Psoas muscle (tissue), 8 donors: ENCODE measurements around the gene SFRP2. TPM values are rescaled to one million over a fixed set of nuclear protein-coding genes. Genes with fewer than 3 reads are reported as not detected.

Experiments
- ATAC-seq, 4 donors: fragments of 200-7000 bp; cut with Tn5 transposase; one replicate each; pipeline ENCODE4 v1.9.1; 2020; ENCODE audit warnings: moderate library complexity in 3 of 4, mild to moderate bottlenecking in 2 of 4
- DNase-seq, 2 donors: peaks; one replicate each; pipeline ENCODE4 v3.0.0-alpha.2; 2020
- H3K27ac ChIP-seq: fragments of 200-600 bp; one replicate; pipeline ENCODE4 v1.8.0; 2022
- H3K27me3 ChIP-seq, 3 donors: fragments of 200-600 bp in 1 of 3; one replicate each; pipeline versions ENCODE4 v1.6.1 to v1.8.0; 2013 to 2022; ENCODE audit warnings: low read length in 2 of 3, mild to moderate bottlenecking in 2 of 3, moderate library complexity in 1 of 3; ENCODE audit not compliant: insufficient read depth in 3 of 3
- H3K36me3 ChIP-seq, 2 donors: fragments of 200-600 bp in 1 of 2; one replicate each; pipeline versions ENCODE4 v1.6.1 to v1.8.0; 2013 to 2022; ENCODE audit warnings: low read depth in 1 of 2, mild to moderate bottlenecking in 1 of 2, moderate library complexity in 1 of 2; ENCODE audit not compliant: insufficient read depth in 1 of 2
- H3K4me1 ChIP-seq: fragments of 200-600 bp; one replicate; pipeline ENCODE4 v1.8.0; 2022
- H3K4me3 ChIP-seq: fragments of 200-600 bp; one replicate; pipeline ENCODE4 v1.8.0; 2022; ENCODE audit warnings: mild to moderate bottlenecking
- H3K9me3 ChIP-seq: fragments of 200-600 bp; one replicate; pipeline ENCODE4 v1.8.0; 2022
- WGBS, 3 donors: extraction: QIAGEN DNeasy Blood & Tissue Kit; methylation state at CpG; one replicate each; pipeline versions ENCODE4 v1.1.6 to v1.1.7; 2013; 5-methylcytosine and 5-hydroxymethylcytosine counted together
- intact Hi-C, 2 donors: fragments of 100-400 bp; cut with DNase I; formaldehyde crosslinking; loops; one replicate each; pipeline versions ENCODE4 v1.11.0 to v1.14.2; 2022
- polyA plus RNA-seq, 3 donors: library from polyadenylated mRNA; stranded (reverse); fragments of 200-250 nt; gene quantifications; one replicate each; pipeline ENCODE4 v1.2.3, GENCODE V29; 2013
- total RNA-seq, 4 donors: library from RNA; stranded (reverse); fragmentation: NEBNext Ultra II Directional in 2 of 4; extraction: Animal tissue kit (Norgen Biotek cat#: 25700) in 2 of 4; gene quantifications; one replicate each; pipeline versions ENCODE4 v1.2.1 to v1.2.4, GENCODE V29; 2021 to 2023
- TF ChIP-seq, protein P1 (sequence below): fragments of 200-600 bp; IDR thresholded peaks from one replicate; pipeline ENCODE4 v1.8.0; 2022; ENCODE audit warnings: antibody characterized with exemption
- donor health status: healthy with polysubstance abuse.
- donor health status: DM: no; HTN: no; CAD: no; lungs with moderate emphysema.
- donor health status: Bipolar disorder and iron deficiency.
- donor health status: healthy.
- donor health status: DM: yes; HTN: yes; CAD: no.
- donor health status: DM: no; HTN: no; CAD: no.
- donor health status: DM: no; HTN: no; CAD: no.
- donor health status: DM: yes; HTN: yes; CAD: no.

The SFRP2 gene
- total and polyA plus RNA-seq, 7 donors, result 0.25 to 9.5 (median 2.2) TPM

DNA sequence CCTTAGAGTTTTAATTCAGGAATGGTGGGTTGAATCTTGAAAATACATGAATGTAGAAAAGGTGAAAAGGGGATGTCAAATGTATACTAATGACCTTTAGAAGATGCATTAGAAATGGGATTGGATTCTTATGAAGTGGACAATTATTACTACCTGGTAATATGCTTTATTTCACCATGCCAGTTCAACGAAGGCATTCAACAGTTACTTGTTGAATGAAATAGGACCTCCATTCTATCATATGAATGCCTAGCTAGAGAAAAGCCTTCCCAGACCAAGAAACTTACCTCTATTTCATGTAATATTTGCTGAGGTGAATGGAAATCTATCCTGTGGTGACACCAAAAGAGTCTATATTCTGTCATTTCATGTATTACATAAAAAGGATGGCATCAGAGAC is 34.6 kb upstream of the SFRP2 start:
- Histone ChIP-seq H3K36me3 (no peaks in the 10 kb centered on the region), H3K27me3 (no peaks in the 10 kb centered on the region), H3K9me3 (no peaks in the 10 kb centered on the region), H3K4me1 (no peaks in the 10 kb centered on the region), H3K27ac (no peak overlapping the region), H3K4me3 (no peak overlapping the region)
- DNase-seq (no peak), ATAC-seq (no peak)
- TF ChIP-seq, protein P1, sequence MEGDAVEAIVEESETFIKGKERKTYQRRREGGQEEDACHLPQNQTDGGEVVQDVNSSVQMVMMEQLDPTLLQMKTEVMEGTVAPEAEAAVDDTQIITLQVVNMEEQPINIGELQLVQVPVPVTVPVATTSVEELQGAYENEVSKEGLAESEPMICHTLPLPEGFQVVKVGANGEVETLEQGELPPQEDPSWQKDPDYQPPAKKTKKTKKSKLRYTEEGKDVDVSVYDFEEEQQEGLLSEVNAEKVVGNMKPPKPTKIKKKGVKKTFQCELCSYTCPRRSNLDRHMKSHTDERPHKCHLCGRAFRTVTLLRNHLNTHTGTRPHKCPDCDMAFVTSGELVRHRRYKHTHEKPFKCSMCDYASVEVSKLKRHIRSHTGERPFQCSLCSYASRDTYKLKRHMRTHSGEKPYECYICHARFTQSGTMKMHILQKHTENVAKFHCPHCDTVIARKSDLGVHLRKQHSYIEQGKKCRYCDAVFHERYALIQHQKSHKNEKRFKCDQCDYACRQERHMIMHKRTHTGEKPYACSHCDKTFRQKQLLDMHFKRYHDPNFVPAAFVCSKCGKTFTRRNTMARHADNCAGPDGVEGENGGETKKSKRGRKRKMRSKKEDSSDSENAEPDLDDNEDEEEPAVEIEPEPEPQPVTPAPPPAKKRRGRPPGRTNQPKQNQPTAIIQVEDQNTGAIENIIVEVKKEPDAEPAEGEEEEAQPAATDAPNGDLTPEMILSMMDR, result no peak
- intact Hi-C loops, result no loop called here
- 90 to 97% (median 92%) methylated on average over 1 of the region's 1 CpG for WGBS, 3 donors

DNA sequence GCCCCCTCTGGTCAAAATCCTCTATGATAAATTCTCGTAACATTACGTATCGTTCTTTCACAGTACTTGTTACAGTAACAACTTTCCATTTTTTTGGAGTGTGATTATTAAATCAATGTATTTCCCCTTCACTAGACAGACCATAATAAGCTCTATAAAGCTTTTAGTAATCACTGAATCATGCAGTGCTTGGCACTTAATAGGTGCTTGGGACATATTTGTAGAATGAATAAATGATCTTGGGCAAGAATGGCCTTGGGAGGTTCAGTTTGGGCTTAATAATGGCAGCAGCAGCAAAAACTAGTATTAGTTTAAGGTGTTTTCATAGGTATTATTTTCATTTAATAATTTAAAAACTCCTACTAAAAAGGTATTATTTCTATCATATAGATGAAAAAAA is 33.4 kb upstream of the SFRP2 start:
- TF ChIP-seq, protein P1, result no peak
- no peak for DNase-seq
- Histone ChIP-seq H3K4me1 (no peaks in the 10 kb centered on the region), H3K27me3 (no peaks in the 10 kb centered on the region), H3K36me3 (no peaks in the 10 kb centered on the region), H3K27ac (no peak overlapping the region), H3K4me3 (no peak overlapping the region), H3K9me3 (no peaks in the 10 kb centered on the region)
- 62 to 65% (median 63%) methylated on average over 3 of the region's 3 CpGs for WGBS, 3 donors
- ATAC-seq, result no peak
- intact Hi-C loops, result no loop called here

DNA sequence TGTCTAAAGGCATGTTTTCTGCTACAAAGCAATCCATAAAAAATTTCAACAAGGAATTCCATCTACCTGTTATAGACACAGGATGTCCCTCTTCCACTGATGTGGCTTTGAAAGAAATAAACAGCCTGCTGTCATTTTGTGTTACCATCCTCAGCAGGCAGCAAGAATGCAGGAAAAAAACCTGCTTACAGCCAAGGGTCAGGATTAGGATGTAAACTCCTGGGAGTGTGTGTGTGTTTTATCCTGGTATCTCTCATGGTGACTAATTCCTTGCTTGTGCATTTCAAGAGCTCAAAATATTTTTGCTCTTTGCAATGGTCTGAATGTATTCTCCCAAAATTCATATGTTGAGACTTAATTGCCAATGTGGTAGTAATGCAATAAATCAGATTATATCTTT is 28.6 kb upstream of the SFRP2 start:
- TF ChIP-seq, protein P1, result no peak
- DNase-seq (no peak), ATAC-seq (no peak)
- Histone ChIP-seq H3K9me3 (no peaks in the 10 kb centered on the region), H3K27me3 (no peaks in the 10 kb centered on the region), H3K36me3 (no peaks in the 10 kb centered on the region), H3K27ac (no peak overlapping the region), H3K4me1 (no peaks in the 10 kb centered on the region), H3K4me3 (no peak overlapping the region)
- intact Hi-C loops, result no loop called here

DNA sequence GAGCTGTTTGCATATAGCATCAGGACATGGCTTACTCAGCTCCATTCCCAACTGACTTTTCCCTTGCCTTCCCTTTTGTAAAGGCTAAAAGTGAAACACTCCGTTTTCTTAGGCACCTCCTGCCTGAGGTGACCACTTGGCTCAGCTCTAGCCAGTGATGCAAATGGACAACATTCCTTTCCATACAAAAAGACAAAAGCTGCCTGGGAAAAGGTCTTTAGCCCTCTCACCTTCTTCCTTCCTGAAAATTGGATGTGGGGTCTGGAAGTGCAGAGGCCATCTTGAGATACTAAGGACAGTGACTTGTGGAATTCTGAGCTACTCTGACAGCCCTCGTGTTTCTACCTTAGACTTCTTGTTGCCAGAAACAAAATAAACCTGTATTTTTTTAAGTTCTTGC is 27.7 kb upstream of the SFRP2 start:
- Histone ChIP-seq H3K27ac (no peak overlapping the region), H3K4me1 (no peaks in the 10 kb centered on the region), H3K36me3 (no peaks in the 10 kb centered on the region), H3K27me3 (no peaks in the 10 kb centered on the region), H3K9me3 (no peaks in the 10 kb centered on the region), H3K4me3 (no peak overlapping the region)
- DNase-seq (no peak), ATAC-seq (no peak)
- TF ChIP-seq, protein P1, result no peak
- intact Hi-C loops, result no loop called here
- 34 to 46% (median 37%) methylated on average over 2 of the region's 2 CpGs for WGBS, 3 donors

DNA sequence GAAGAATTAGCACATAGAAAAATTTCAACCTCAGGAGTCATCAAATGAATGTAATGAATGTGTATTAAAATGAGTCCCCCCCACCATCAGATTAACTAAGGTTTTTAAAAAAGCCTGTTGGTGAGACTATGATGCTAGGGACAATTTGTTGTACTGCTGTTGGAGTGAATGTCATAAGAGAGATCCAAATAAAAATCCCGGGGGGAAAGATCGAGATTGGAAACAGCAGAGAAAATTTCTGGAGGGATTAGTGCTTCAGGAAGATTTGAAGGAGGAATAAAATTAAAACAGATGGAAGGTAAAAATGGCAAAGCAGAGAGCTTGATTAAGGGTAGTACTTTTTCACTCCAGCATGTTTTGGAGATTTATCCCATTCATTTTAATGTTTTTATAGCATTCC is 25.9 kb upstream of the SFRP2 start:
- H3K27ac ChIP-seq, result no peak overlapping the region
- H3K9me3 ChIP-seq, result no peaks in the 10 kb centered on the region
- DNase-seq (no peak), ATAC-seq (no peak)
- no peaks in the 10 kb centered on the region for H3K36me3 ChIP-seq
- TF ChIP-seq, protein P1, result no peak
- WGBS, 3 donors, result 53 to 59% (median 56%) methylated on average over 2 of the region's 2 CpGs
- intact Hi-C loops, result no loop called here
- H3K4me1 ChIP-seq, result no peaks in the 10 kb centered on the region
- no peaks in the 10 kb centered on the region for H3K27me3 ChIP-seq
- no peak overlapping the region for H3K4me3 ChIP-seq
